GM12875 (cell line): ENCODE results near the gene IKBKG.

Source experiments
- H3K4me3 ChIP-seq: one replicate; pipeline ENCODE4 v1.5.1; 2011; ENCODE audit warnings: low read depth, low read length, control low read depth
- CTCF ChIP-seq: IDR thresholded peaks from 2 replicates; pipeline ENCODE4 v1.5.1; 2011; ENCODE audit warnings: low read depth, mild to moderate bottlenecking, control low read depth, inconsistent platforms, low read length, moderate library complexity, borderline replicate concordance; ENCODE audit not compliant: insufficient read depth

The IKBKG gene

GRCh38 chrX:154507673-154508383 is 39.6 kb upstream of the IKBKG start:
- no peak for TF ChIP-seq CTCF
- no peak overlapping the region for H3K4me3 ChIP-seq

- H3K4me3 ChIP-seq: no peak overlapping the region
- no peak for TF ChIP-seq CTCF
Observed at GRCh38 chrX:154508384-154508745, 39.1 kb upstream of the IKBKG start.

GRCh38 chrX:154509455-154509854 is 38.0 kb upstream of the IKBKG start:
- H3K4me3 ChIP-seq: no peak overlapping the region
- TF ChIP-seq CTCF: no peak

GRCh38 chrX:154511761-154512160 is 35.7 kb upstream of the IKBKG start:
- no peak overlapping the region for H3K4me3 ChIP-seq
- TF ChIP-seq CTCF: no peak

GRCh38 chrX:154512879-154513553 is 34.4 kb upstream of the IKBKG start:
- no peak for TF ChIP-seq CTCF
- no peak overlapping the region for H3K4me3 ChIP-seq

GRCh38 chrX:154513716-154514115 is 33.7 kb upstream of the IKBKG start:
- TF ChIP-seq CTCF: no peak
- H3K4me3 ChIP-seq: no peak overlapping the region
